Liver (tissue), 3 donors: Measurements from ENCODE around the gene ELAVL3.

Experiments
- EGR1 ChIP-seq, 2 donors: IDR thresholded peaks; 2 replicates each; pipeline ENCODE4 v1.6.1; 2016 to 2018; ENCODE audit warnings: antibody characterized with exemption in 2 of 2, low read depth in 2 of 2
- GABPA ChIP-seq, 2 donors: IDR thresholded peaks in 1 of 2; conservative IDR thresholded peaks in 1 of 2; 2 replicates each; pipeline ENCODE4 v1.6.1; 2016; ENCODE audit warnings: antibody characterized with exemption in 2 of 2, mild to moderate bottlenecking in 1 of 2, moderate library complexity in 1 of 2
- MAX ChIP-seq: IDR thresholded peaks from 2 replicates; pipeline ENCODE4 v1.6.1; 2016; ENCODE audit warnings: antibody characterized with exemption
- SP1 ChIP-seq: IDR thresholded peaks from 2 replicates; pipeline ENCODE4 v1.6.1; 2018; ENCODE audit warnings: antibody characterized with exemption, mild to moderate bottlenecking
- TAF1 ChIP-seq: conservative IDR thresholded peaks from 2 replicates; pipeline ENCODE4 v1.6.1; 2016; ENCODE audit warnings: antibody characterized with exemption, mild to moderate bottlenecking
- YY1 ChIP-seq: IDR thresholded peaks from 2 replicates; pipeline ENCODE4 v1.6.1; 2016; ENCODE audit warnings: antibody characterized with exemption, mild to moderate bottlenecking
- ZBTB33 ChIP-seq: IDR thresholded peaks from 2 replicates; pipeline ENCODE4 v1.6.1; 2016; ENCODE audit warnings: antibody characterized with exemption
- TF ChIP-seq, protein P1 (sequence below): IDR thresholded peaks from 2 replicates; pipeline ENCODE4 v1.6.1; 2016; ENCODE audit warnings: antibody characterized with exemption, mild to moderate bottlenecking
- TF ChIP-seq, protein P2 (sequence below): fragments of 150-350 bp; IDR thresholded peaks from 2 replicates; pipeline ENCODE4 v1.5.1; 2017; ENCODE audit warnings: improper control_type of control experiment, low read depth, low read length; ENCODE audit not compliant: missing input control
- TF ChIP-seq, protein P3 (sequence below): IDR thresholded peaks from 2 replicates; pipeline ENCODE4 v1.6.1; 2016; ENCODE audit warnings: antibody characterized with exemption
- donor health status: healthy.
- donor health status: healthy.

GRCh38 chr19:11420429-11421370 lies 60.1 kb downstream of the ELAVL3 start:
- TF ChIP-seq, protein P1, sequence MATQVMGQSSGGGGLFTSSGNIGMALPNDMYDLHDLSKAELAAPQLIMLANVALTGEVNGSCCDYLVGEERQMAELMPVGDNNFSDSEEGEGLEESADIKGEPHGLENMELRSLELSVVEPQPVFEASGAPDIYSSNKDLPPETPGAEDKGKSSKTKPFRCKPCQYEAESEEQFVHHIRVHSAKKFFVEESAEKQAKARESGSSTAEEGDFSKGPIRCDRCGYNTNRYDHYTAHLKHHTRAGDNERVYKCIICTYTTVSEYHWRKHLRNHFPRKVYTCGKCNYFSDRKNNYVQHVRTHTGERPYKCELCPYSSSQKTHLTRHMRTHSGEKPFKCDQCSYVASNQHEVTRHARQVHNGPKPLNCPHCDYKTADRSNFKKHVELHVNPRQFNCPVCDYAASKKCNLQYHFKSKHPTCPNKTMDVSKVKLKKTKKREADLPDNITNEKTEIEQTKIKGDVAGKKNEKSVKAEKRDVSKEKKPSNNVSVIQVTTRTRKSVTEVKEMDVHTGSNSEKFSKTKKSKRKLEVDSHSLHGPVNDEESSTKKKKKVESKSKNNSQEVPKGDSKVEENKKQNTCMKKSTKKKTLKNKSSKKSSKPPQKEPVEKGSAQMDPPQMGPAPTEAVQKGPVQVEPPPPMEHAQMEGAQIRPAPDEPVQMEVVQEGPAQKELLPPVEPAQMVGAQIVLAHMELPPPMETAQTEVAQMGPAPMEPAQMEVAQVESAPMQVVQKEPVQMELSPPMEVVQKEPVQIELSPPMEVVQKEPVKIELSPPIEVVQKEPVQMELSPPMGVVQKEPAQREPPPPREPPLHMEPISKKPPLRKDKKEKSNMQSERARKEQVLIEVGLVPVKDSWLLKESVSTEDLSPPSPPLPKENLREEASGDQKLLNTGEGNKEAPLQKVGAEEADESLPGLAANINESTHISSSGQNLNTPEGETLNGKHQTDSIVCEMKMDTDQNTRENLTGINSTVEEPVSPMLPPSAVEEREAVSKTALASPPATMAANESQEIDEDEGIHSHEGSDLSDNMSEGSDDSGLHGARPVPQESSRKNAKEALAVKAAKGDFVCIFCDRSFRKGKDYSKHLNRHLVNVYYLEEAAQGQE, result no peak
- TF ChIP-seq, protein P2, sequence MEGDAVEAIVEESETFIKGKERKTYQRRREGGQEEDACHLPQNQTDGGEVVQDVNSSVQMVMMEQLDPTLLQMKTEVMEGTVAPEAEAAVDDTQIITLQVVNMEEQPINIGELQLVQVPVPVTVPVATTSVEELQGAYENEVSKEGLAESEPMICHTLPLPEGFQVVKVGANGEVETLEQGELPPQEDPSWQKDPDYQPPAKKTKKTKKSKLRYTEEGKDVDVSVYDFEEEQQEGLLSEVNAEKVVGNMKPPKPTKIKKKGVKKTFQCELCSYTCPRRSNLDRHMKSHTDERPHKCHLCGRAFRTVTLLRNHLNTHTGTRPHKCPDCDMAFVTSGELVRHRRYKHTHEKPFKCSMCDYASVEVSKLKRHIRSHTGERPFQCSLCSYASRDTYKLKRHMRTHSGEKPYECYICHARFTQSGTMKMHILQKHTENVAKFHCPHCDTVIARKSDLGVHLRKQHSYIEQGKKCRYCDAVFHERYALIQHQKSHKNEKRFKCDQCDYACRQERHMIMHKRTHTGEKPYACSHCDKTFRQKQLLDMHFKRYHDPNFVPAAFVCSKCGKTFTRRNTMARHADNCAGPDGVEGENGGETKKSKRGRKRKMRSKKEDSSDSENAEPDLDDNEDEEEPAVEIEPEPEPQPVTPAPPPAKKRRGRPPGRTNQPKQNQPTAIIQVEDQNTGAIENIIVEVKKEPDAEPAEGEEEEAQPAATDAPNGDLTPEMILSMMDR, result no peak
- TF ChIP-seq MAX, result no peak
- no peak for TF ChIP-seq TAF1
- no peak for TF ChIP-seq YY1
- TF ChIP-seq, protein P3, sequence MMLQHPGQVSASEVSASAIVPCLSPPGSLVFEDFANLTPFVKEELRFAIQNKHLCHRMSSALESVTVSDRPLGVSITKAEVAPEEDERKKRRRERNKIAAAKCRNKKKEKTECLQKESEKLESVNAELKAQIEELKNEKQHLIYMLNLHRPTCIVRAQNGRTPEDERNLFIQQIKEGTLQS, result no peak
- TF ChIP-seq SP1, result no peak
- TF ChIP-seq ZBTB33, result no peak
- no peak for TF ChIP-seq GABPA (IDR thresholded peaks at IDR 0.05 in 1 of 2, conservative IDR thresholded peaks at IDR 0.05 in 1 of 2)
- no peak for TF ChIP-seq EGR1 (IDR thresholded peaks at IDR 0.05; ENCODE audit: low read depth in 2 of 2)
